ENCODE results near the gene CCT2.
"Not testable (repeated sequence)": the region's sequence is repeated elsewhere in the genome, so short reads cannot be mapped to it uniquely, and the experiment has no call there.

The CCT2 gene

GRCh38 chr12:69583203-69583602 lies 2.1 kb upstream of the CCT2 start:
- in situ Hi-C loops (cut with HindIII; ENCODE audit: low sequenced_read_pairs): no loop called here

- in situ Hi-C loops (cut with HindIII; ENCODE audit: low sequenced_read_pairs): no loop called here
These were observed 3.3 kb downstream of the CCT2 start for GRCh38 chr12:69588527-69588926.

GRCh38 chr12:69589082-69589481 lies 3.8 kb downstream of the CCT2 start:
- in situ Hi-C loops (cut with HindIII; ENCODE audit: low sequenced_read_pairs): no loop called here

- in situ Hi-C loops (cut with HindIII; ENCODE audit: low sequenced_read_pairs): no loop called here
These were observed 10.4 kb downstream of the CCT2 start for GRCh38 chr12:69595689-69596088.

- in situ Hi-C loops (cut with HindIII; ENCODE audit: low sequenced_read_pairs): no loop called here
These were observed 13.0 kb downstream of the CCT2 start for GRCh38 chr12:69598174-69598753.

GRCh38 chr12:69600804-69601203 lies 15.5 kb downstream of the CCT2 start:
- in situ Hi-C loops (cut with HindIII; ENCODE audit: low sequenced_read_pairs): no loop called here

- in situ Hi-C loops (cut with HindIII; ENCODE audit: low sequenced_read_pairs): no loop called here
These were observed 16.9 kb downstream of the CCT2 start for GRCh38 chr12:69601962-69602685.

- in situ Hi-C loops (cut with HindIII; ENCODE audit: low sequenced_read_pairs): no loop called here
These were observed 17.7 kb downstream of the CCT2 start for GRCh38 chr12:69602954-69603353.

- in situ Hi-C loops (cut with HindIII; ENCODE audit: low sequenced_read_pairs): not testable (repeated sequence)
These were observed 18.3 kb downstream of the CCT2 start for GRCh38 chr12:69603556-69603955.

GRCh38 chr12:69604275-69604674 lies 19.0 kb downstream of the CCT2 start:
- in situ Hi-C loops (cut with HindIII; ENCODE audit: low sequenced_read_pairs): not testable (repeated sequence)

- in situ Hi-C loops (cut with HindIII; ENCODE audit: low sequenced_read_pairs): no loop called here
These were observed 22.9 kb downstream of the CCT2 start for GRCh38 chr12:69608114-69608513.

- in situ Hi-C loops (cut with HindIII; ENCODE audit: low sequenced_read_pairs): no loop called here
These were observed 24.9 kb downstream of the CCT2 start for GRCh38 chr12:69610126-69610525.

- in situ Hi-C loops (cut with HindIII; ENCODE audit: low sequenced_read_pairs): no loop called here
These were observed 25.5 kb downstream of the CCT2 start, which contains the start of gene LRRC10 for GRCh38 chr12:69610729-69611128. LRRC10 (minus strand) TSS chr12:69610907; CDS start chr12:69610838, 69 bp downstream.

GRCh38 chr12:69613351-69613750 lies 28.1 kb downstream of the CCT2 start:
- in situ Hi-C loops (cut with HindIII; ENCODE audit: low sequenced_read_pairs): no loop called here

- in situ Hi-C loops (cut with HindIII; ENCODE audit: low sequenced_read_pairs): no loop called here
These were observed 30.8 kb downstream of the CCT2 start for GRCh38 chr12:69616025-69616424.

GRCh38 chr12:69619050-69619449 lies 33.8 kb downstream of the CCT2 start:
- in situ Hi-C loops (cut with HindIII; ENCODE audit: low sequenced_read_pairs): no loop called here

GRCh38 chr12:69620077-69620476 lies 34.8 kb downstream of the CCT2 start:
- in situ Hi-C loops (cut with HindIII; ENCODE audit: low sequenced_read_pairs): no loop called here

- in situ Hi-C loops (cut with HindIII; ENCODE audit: low sequenced_read_pairs): no loop called here
These were observed 35.7 kb downstream of the CCT2 start for GRCh38 chr12:69620921-69621320.

- in situ Hi-C loops (cut with HindIII; ENCODE audit: low sequenced_read_pairs): no loop called here
These were observed 36.3 kb downstream of the CCT2 start for GRCh38 chr12:69621551-69621950.

- in situ Hi-C loops (cut with HindIII; ENCODE audit: low sequenced_read_pairs): no loop called here
These were observed 38.7 kb downstream of the CCT2 start for GRCh38 chr12:69623970-69624369.

GRCh38 chr12:69627501-69627900 lies 42.2 kb downstream of the CCT2 start:
- in situ Hi-C loops (cut with HindIII; ENCODE audit: low sequenced_read_pairs): no loop called here

GRCh38 chr12:69630191-69630590 lies 44.9 kb downstream of the CCT2 start:
- in situ Hi-C loops (cut with HindIII; ENCODE audit: low sequenced_read_pairs): no loop called here

- in situ Hi-C loops (cut with HindIII; ENCODE audit: low sequenced_read_pairs): no loop called here
These were observed 47.8 kb downstream of the CCT2 start for GRCh38 chr12:69633061-69633460.
